OCI-LY3 (cell line): ENCODE results near the gene RMDN3.

Source experiments
- H2AFZ ChIP-seq: fragments of 200-600, 300-600 bp; shearing (Covaris generic); 2 replicates; pipeline ENCODE4 v1.6.0; 2014; ENCODE audit warnings: antibody characterized with exemption, low read depth, low read length
- H3K27ac ChIP-seq: fragments of 200-600, 300-600 bp; sonication (generic); 2 replicates; pipeline ENCODE4 v1.5.1; 2014; ENCODE audit warnings: mild to moderate bottlenecking, low read length, moderate library complexity, mixed read lengths
- H3K27me3 ChIP-seq: fragments of 200-600, 300-600 bp; sonication (generic); 2 replicates; pipeline ENCODE4 v1.6.1; 2014; ENCODE audit warnings: low read depth, low read length, mixed read lengths
- H3K36me3 ChIP-seq: fragments of 200-600, 300-600 bp; sonication (generic); replicated peaks from 2 replicates; pipeline ENCODE3; 2014; ENCODE audit warnings: low read depth, low read length, mixed read lengths
- H3K4me1 ChIP-seq: fragments of 300-600, 200-600 bp; sonication (generic); 2 replicates; pipeline ENCODE4 v1.6.1; 2014; ENCODE audit warnings: low read length, mixed read lengths
- H3K4me2 ChIP-seq: fragments of 200-600, 300-600 bp; sonication (generic); 2 replicates; pipeline ENCODE4 v1.6.1; 2014; ENCODE audit warnings: low read length, mixed read lengths
- H3K4me3 ChIP-seq: fragments of 300-600, 200-600 bp; sonication (generic); 2 replicates; pipeline ENCODE4 v1.5.1; 2014; ENCODE audit warnings: antibody characterized with exemption, mild to moderate bottlenecking, low read length, moderate library complexity
- H3K79me2 ChIP-seq: fragments of 300-600, 200-600 bp; shearing (Covaris generic); 2 replicates; pipeline ENCODE4 v1.6.1; 2014; ENCODE audit warnings: mild to moderate bottlenecking, low read length, mixed read lengths
- H3K9ac ChIP-seq: fragments of 300-600, 200-600 bp; shearing (Covaris generic); 2 replicates; pipeline ENCODE4 v1.6.0; 2014; ENCODE audit warnings: mild to moderate bottlenecking, low read length, moderate library complexity
- H3K9me3 ChIP-seq: fragments of 200-600, 300-600 bp; shearing (Covaris generic); 2 replicates; pipeline ENCODE4 v1.6.1; 2014; ENCODE audit warnings: low read length, mixed read lengths; ENCODE audit not compliant: insufficient read depth
- H4K20me1 ChIP-seq: fragments of 200-600, 300-600 bp; sonication (generic); 2 replicates; pipeline ENCODE4 v1.6.1; 2016; ENCODE audit warnings: low read length, mixed read lengths; ENCODE audit not compliant: insufficient read depth
- EZH2phosphoT487 ChIP-seq: fragments of 200-600 bp; shearing (Covaris generic); IDR thresholded peaks from 2 replicates; pipeline ENCODE4 v1.6.1; 2018; ENCODE audit warnings: antibody characterized with exemption, mixed run types, low read depth
- TF ChIP-seq, protein P1 (sequence below): fragments of 200-600, 300-600 bp; sonication (generic); IDR thresholded peaks from 2 replicates; pipeline ENCODE4 v1.5.1; 2014; ENCODE audit warnings: antibody characterized with exemption, low read length, low read depth

Gene RMDN3

DNA sequence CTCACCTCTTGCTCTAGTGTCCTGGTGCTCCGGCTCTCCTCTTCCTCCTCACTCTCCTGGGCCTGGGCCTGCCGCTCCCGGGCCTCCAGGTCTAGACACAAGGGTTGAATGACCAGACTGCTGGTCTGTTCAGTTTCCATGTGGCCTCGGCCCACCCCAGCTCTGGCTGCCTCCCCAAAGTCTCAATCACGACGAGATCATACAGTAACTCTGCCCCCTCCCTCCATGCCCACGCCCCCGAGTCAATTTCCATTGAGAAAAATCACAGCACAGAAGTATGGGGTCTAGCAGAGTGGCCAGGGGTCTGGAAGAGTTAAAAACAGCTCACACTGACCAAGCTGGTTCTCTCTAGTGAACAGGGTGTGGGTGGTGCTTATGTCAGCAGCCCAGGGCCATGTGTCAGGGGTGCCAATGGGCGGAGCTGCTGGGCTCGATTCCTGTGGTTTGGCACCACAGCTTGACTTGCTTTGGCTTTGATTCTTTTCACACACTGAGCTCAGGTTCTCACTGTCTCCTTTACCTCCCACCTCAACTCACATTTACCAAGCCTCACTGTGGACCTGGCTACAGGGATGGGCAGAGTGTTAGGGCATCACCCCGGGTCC, 21.6 kb upstream of the RMDN3 start:
- Histone ChIP-seq H3K27ac (no peak overlapping the region), H4K20me1 (no peaks in the 10 kb centered on the region), H3K9ac (no peak overlapping the region), H3K27me3 (no peaks in the 10 kb centered on the region), H3K79me2 (no peaks in the 10 kb centered on the region), H3K4me2 (no peak overlapping the region), H2AFZ (no peak overlapping the region), H3K36me3 (peaks cover 14% of the 10 kb centered on the region), H3K4me3 (no peak overlapping the region), H3K9me3 (no peaks in the 10 kb centered on the region), H3K4me1 (peaks cover 3% of the 10 kb centered on the region; the same call in 1 of the 2 replicates)
- TF ChIP-seq, protein P1, sequence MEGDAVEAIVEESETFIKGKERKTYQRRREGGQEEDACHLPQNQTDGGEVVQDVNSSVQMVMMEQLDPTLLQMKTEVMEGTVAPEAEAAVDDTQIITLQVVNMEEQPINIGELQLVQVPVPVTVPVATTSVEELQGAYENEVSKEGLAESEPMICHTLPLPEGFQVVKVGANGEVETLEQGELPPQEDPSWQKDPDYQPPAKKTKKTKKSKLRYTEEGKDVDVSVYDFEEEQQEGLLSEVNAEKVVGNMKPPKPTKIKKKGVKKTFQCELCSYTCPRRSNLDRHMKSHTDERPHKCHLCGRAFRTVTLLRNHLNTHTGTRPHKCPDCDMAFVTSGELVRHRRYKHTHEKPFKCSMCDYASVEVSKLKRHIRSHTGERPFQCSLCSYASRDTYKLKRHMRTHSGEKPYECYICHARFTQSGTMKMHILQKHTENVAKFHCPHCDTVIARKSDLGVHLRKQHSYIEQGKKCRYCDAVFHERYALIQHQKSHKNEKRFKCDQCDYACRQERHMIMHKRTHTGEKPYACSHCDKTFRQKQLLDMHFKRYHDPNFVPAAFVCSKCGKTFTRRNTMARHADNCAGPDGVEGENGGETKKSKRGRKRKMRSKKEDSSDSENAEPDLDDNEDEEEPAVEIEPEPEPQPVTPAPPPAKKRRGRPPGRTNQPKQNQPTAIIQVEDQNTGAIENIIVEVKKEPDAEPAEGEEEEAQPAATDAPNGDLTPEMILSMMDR: no peak
- no peak for TF ChIP-seq EZH2phosphoT487

DNA sequence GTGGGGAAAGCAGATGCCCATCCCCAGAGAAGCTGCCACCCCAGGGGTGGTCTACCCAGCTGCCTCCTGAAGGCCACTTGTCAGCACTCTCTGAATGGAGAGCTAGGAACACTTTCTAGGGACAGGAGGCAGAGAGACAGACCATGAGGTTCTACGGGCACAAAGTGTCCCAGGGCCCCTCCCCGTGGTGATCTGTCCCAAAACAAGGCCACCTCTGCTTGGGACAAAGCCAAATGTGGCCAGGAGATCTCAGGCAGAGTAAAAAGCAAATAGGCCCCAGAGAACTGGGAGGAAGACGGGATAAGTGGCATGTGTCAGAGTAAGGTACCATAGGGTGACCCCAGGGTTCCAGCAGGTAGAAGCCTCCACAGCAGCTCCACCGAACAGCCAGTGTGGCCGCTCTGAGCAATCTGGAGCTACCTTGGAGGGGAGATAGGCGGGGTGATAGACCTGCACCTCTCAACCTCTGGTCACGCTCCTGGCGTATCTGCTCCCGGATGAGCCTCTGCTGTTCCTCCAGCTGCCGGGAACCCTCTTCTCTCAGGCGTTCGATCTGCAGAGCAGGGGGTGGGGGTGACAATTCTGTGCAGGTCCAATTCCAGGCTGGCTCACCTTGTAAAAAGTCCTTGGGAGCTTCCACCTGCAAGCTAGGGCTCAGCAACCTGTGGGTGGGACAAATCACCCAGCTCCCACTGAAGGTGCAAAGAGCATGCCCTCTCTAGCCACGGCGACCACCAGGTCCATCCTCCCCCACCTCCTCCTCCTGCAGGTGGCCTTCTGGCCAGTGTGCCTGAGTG, 20.9 kb upstream of the RMDN3 start:
- H3K36me3 ChIP-seq: peaks cover 14% of the 10 kb centered on the region
- H3K27me3 ChIP-seq: no peaks in the 10 kb centered on the region
- H2AFZ ChIP-seq: no peak overlapping the region
- H3K4me3 ChIP-seq: no peak overlapping the region
- no peaks in the 10 kb centered on the region for H3K79me2 ChIP-seq
- H4K20me1 ChIP-seq: no peaks in the 10 kb centered on the region
- H3K4me1 ChIP-seq: peaks cover 10% of the 10 kb centered on the region
- H3K9me3 ChIP-seq: no peaks in the 10 kb centered on the region
- TF ChIP-seq EZH2phosphoT487: no peak
- TF ChIP-seq, protein P1: no peak
- H3K4me2 ChIP-seq: no peak overlapping the region
- no peak overlapping the region for H3K9ac ChIP-seq
- H3K27ac ChIP-seq: no peak overlapping the region

DNA sequence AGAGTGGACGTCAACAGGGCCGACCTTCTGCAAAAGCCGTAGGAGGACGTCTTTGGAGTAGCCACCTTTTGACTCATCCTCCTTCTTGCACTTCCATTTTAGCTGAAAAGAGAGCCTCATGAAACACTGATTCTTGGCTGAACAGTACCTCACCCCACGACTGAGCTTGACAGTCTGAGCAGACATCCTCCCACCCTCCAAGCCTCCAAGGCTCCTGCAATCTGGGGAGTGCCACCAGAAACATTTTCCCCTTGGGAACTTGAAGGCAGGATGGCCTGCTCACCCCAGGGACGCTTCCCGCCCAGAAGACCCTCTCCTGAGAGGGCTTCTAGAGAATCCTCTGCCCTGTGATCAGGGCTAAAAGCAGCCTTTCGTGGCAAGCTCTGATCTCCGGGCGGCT, 20.0 kb upstream of the RMDN3 start:
- Histone ChIP-seq H3K4me3 (no peak overlapping the region), H3K36me3 (peaks cover 14% of the 10 kb centered on the region), H3K27ac (no peak overlapping the region), H2AFZ (no peak overlapping the region), H3K4me2 (no peak overlapping the region), H3K9ac (no peak overlapping the region), H3K27me3 (no peaks in the 10 kb centered on the region), H3K79me2 (no peaks in the 10 kb centered on the region), H4K20me1 (no peaks in the 10 kb centered on the region), H3K4me1 (peaks cover 19% of the 10 kb centered on the region), H3K9me3 (no peaks in the 10 kb centered on the region)
- no peak for TF ChIP-seq EZH2phosphoT487
- TF ChIP-seq, protein P1: no peak

DNA sequence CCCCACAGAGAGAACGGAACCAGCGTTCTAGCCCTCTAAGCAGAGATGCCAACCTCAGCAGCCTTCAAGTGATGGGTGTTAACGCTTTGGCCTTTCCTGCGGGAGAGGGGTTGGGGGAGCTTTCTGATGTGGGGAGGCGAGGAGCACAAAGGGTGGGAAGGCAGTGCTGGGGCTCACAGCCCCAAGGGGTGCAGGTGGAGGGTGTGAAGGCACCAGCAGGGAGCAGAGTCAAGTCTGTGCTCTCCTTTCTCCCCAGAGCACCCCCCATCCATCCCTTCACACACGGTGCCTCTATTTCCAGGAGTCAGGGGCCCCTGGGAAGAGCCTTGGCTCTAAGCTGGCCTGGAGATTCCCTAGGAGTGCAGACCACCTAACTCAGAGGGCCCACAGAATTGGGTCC, 18.8 kb upstream of the RMDN3 start:
- Histone ChIP-seq H3K27ac (no peak overlapping the region), H3K27me3 (no peaks in the 10 kb centered on the region), H3K9me3 (no peaks in the 10 kb centered on the region), H3K36me3 (peaks cover 11% of the 10 kb centered on the region), H3K4me2 (no peak overlapping the region), H2AFZ (no peak overlapping the region), H3K79me2 (no peaks in the 10 kb centered on the region), H3K4me3 (no peak overlapping the region), H3K9ac (no peak overlapping the region), H4K20me1 (no peaks in the 10 kb centered on the region), H3K4me1 (peaks cover 30% of the 10 kb centered on the region)
- TF ChIP-seq EZH2phosphoT487: no peak
- TF ChIP-seq, protein P1: no peak
